ENCODE results near the gene MAP3K4. TPM values are rescaled to one million over a fixed set of nuclear protein-coding genes. Genes with fewer than 3 reads are reported as not detected.

The MAP3K4 gene
- total RNA-seq, 4 donors from 2014 or later: 17.2 to 35.2 (median 23.7) TPM

DNA sequence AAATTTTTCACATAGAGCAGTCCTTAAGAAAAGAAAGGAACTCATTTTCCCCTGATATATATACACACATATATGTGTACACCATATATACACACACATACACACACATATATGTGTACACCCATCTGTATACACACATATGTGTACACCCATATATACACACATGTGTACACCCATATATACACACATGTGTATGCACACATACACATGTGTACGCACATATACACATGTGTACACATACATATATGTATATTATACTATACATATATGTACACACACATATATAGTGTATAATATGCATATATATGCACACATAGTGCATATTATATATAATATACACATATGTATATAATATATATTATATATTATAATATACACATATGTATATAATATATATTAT, 9.1 kb downstream of the MAP3K4 start:
- Histone ChIP-seq H3K36me3 (no peaks in the 10 kb centered on the region), H3K27me3 (no peaks in the 10 kb centered on the region), H3K27ac (no peak overlapping the region), H3K4me3 (no peak overlapping the region), H3K4me1 (peaks cover 0 to 20% (median 6%) of the 10 kb centered on the region in 4 donors), H3K9me3 (no peaks in the 10 kb centered on the region)
- 67 to 98% methylated on average over 1 of the region's 1 CpG for WGBS, 2 donors (ENCODE audit: low coverage in 1 of 2)
- DNase-seq: no peak
- no peak for TF ChIP-seq EP300 (IDR thresholded peaks at IDR 0.05; ENCODE audit: low read depth)
- intact Hi-C loops (cut with DNase I; ENCODE audit: low total_unique reads): no loop called here
- in situ Hi-C loops (cut with MboI; ENCODE audit: low pct_ligation_motif_present in 1 of 4, low pct_unique_long_range_greater_than_20kb in 1 of 4, low sequenced_read_pairs in 3 of 4): no loop called here

DNA sequence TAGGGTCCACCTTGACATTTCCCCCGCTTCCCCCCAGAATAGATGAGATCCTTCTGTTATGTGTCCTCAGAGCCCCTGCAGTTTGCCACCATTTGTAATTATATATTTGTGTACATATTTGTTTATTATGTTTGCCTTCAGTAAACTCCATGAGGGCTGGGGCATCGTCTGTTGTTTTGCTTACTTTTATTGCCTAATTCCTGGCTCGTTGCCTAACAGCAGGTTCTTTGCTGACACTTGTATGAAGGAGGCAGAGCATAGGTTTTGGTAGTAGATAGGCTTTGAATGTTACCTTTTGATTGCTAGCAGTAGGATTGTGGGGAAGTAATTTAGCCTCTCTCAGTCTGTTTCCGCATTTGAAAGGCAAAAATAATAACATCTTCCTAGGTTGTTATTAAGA, 9.9 kb downstream of the MAP3K4 start:
- no peaks in the 10 kb centered on the region for H3K36me3 ChIP-seq
- no peak overlapping the region for H3K27ac ChIP-seq
- H3K4me1 ChIP-seq: peaks cover 0 to 14% (median 6%) of the 10 kb centered on the region in 4 donors
- no peak overlapping the region for H3K4me3 ChIP-seq
- H3K9me3 ChIP-seq: no peaks in the 10 kb centered on the region
- intact Hi-C loops (cut with DNase I; ENCODE audit: low total_unique reads): no loop called here
- H3K27me3 ChIP-seq: no peaks in the 10 kb centered on the region
- in situ Hi-C loops (cut with MboI; ENCODE audit: low pct_ligation_motif_present in 1 of 4, low pct_unique_long_range_greater_than_20kb in 1 of 4, low sequenced_read_pairs in 3 of 4): no loop called here
- DNase-seq: no peak
- WGBS, 2 donors (ENCODE audit: low coverage in 1 of 2): 46 to 54% methylated on average over 3 to 4 of the region's 4 CpGs
- no peak for TF ChIP-seq POLR2A (IDR thresholded peaks at IDR 0.05)
- TF ChIP-seq, protein P1, sequence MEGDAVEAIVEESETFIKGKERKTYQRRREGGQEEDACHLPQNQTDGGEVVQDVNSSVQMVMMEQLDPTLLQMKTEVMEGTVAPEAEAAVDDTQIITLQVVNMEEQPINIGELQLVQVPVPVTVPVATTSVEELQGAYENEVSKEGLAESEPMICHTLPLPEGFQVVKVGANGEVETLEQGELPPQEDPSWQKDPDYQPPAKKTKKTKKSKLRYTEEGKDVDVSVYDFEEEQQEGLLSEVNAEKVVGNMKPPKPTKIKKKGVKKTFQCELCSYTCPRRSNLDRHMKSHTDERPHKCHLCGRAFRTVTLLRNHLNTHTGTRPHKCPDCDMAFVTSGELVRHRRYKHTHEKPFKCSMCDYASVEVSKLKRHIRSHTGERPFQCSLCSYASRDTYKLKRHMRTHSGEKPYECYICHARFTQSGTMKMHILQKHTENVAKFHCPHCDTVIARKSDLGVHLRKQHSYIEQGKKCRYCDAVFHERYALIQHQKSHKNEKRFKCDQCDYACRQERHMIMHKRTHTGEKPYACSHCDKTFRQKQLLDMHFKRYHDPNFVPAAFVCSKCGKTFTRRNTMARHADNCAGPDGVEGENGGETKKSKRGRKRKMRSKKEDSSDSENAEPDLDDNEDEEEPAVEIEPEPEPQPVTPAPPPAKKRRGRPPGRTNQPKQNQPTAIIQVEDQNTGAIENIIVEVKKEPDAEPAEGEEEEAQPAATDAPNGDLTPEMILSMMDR (IDR thresholded peaks at IDR 0.05): no peak
- TF ChIP-seq EP300 (IDR thresholded peaks at IDR 0.05; ENCODE audit: low read depth): no peak
- TF ChIP-seq POLR2AphosphoS5 (IDR thresholded peaks at IDR 0.05): no peak

DNA sequence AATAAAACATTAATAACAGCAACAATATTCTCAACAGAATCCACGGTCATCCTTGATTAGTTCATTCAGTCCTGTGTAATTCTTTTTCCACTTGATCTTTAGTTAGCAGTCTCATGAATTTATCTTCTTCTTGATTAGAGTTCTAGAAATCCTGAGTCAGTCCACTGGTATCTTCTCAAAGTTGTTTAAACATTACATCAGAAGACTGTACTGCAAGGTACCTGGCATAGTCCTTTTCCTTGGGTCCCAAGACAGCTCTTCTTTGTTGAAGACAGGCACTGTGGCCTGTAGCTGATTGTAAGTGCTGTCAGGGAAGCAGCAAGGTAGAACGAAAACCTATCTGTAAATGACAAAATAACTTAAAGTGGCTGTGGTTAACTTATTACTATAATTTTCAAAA, 11.8 kb downstream of the MAP3K4 start:
- Histone ChIP-seq H3K9me3 (no peaks in the 10 kb centered on the region), H3K4me1 (peaks cover 0 to 9% (median 6%) of the 10 kb centered on the region in 4 donors), H3K36me3 (no peaks in the 10 kb centered on the region), H3K27ac (no peak overlapping the region), H3K27me3 (no peaks in the 10 kb centered on the region), H3K4me3 (no peak overlapping the region)
- no peak for DNase-seq
- in situ Hi-C loops (cut with MboI; ENCODE audit: low pct_ligation_motif_present in 1 of 4, low pct_unique_long_range_greater_than_20kb in 1 of 4, low sequenced_read_pairs in 3 of 4) (no loop called here), intact Hi-C loops (cut with DNase I; ENCODE audit: low total_unique reads) (no loop called here)
- no peak for TF ChIP-seq POLR2A (IDR thresholded peaks at IDR 0.05)
- no peak for TF ChIP-seq EP300 (IDR thresholded peaks at IDR 0.05; ENCODE audit: low read depth)
- TF ChIP-seq POLR2AphosphoS5 (IDR thresholded peaks at IDR 0.05): no peak
- TF ChIP-seq, protein P1 (IDR thresholded peaks at IDR 0.05): no peak
- WGBS, 2 donors (ENCODE audit: low coverage in 1 of 2): 85 to 91% methylated on average over 2 of the region's 2 CpGs

GRCh38 chr6:161008245-161008644, 16.7 kb downstream of the MAP3K4 start:
- in situ Hi-C loops (cut with MboI; ENCODE audit: low pct_ligation_motif_present in 1 of 4, low pct_unique_long_range_greater_than_20kb in 1 of 4, low sequenced_read_pairs in 3 of 4): no loop called here
- no peak overlapping the region for H3K4me3 ChIP-seq
- TF ChIP-seq POLR2AphosphoS5 (IDR thresholded peaks at IDR 0.05): no peak
- H3K27ac ChIP-seq: no peak overlapping the region
- peaks cover 4 to 28% (median 8%) of the 10 kb centered on the region in 4 donors for H3K4me1 ChIP-seq
- WGBS, 2 donors (ENCODE audit: low coverage in 1 of 2): 74 to 97% methylated on average over 4 of the region's 4 CpGs
- intact Hi-C loops (cut with DNase I; ENCODE audit: low total_unique reads): no loop called here
- no peaks in the 10 kb centered on the region for H3K9me3 ChIP-seq
- no peaks in the 10 kb centered on the region for H3K27me3 ChIP-seq
- no peaks in the 10 kb centered on the region for H3K36me3 ChIP-seq
- no peak for DNase-seq

- H3K36me3 ChIP-seq: no peaks in the 10 kb centered on the region
- in situ Hi-C loops (cut with MboI; ENCODE audit: low pct_ligation_motif_present in 1 of 4, low pct_unique_long_range_greater_than_20kb in 1 of 4, low sequenced_read_pairs in 3 of 4) (no loop called here), intact Hi-C loops (cut with DNase I; ENCODE audit: low total_unique reads) (no loop called here)
- no peaks in the 10 kb centered on the region for H3K9me3 ChIP-seq
- H3K4me1 ChIP-seq: peaks cover 4 to 32% (median 8%) of the 10 kb centered on the region in 4 donors
- no peak for DNase-seq
- no peak overlapping the region for H3K4me3 ChIP-seq
- no peak overlapping the region for H3K27ac ChIP-seq
- no peak for TF ChIP-seq EP300 (IDR thresholded peaks at IDR 0.05; ENCODE audit: low read depth)
- TF ChIP-seq POLR2AphosphoS5 (IDR thresholded peaks at IDR 0.05): no peak
- no peak for TF ChIP-seq POLR2A (IDR thresholded peaks at IDR 0.05)
- TF ChIP-seq, protein P1 (IDR thresholded peaks at IDR 0.05): no peak
- no peaks in the 10 kb centered on the region for H3K27me3 ChIP-seq
- 77 to 90% methylated on average over 2 to 3 of the region's 3 CpGs for WGBS, 2 donors (ENCODE audit: low coverage in 1 of 2)
Observed at GRCh38 chr6:161009991-161010390, 18.4 kb downstream of the MAP3K4 start.
